Myocyte (in vitro differentiated cells): ENCODE measurements around the gene PKN3. TPM values are rescaled to one million over a fixed set of nuclear protein-coding genes. Genes with fewer than 3 reads are reported as not detected.

Source experiments
- DNase-seq: peaks from one replicate; pipeline ENCODE4 v3.0.0-alpha.2; 2012; ENCODE audit warnings: low read depth
- total RNA-seq: library from RNA; depleted of rRNA; stranded (reverse); fragments of >200 nt; gene quantifications from 2 replicates; pipeline ENCODE4 v1.2.3, GENCODE V29; 2014

PKN3 gene
- total RNA-seq, 1 donor from 2014 or later, result 2.0 TPM

GRCh38 chr9:128735373-128735772 is 33.1 kb downstream of the PKN3 start:
- peak; percentile 90 for DNase-seq

GRCh38 chr9:128742401-128742800 is 40.1 kb downstream of the PKN3 start:
- no peak for DNase-seq

GRCh38 chr9:128743421-128743820 is 41.1 kb downstream of the PKN3 start:
- DNase-seq, result no peak

- peak; percentile 77 for DNase-seq
These were observed 44.9 kb downstream of the PKN3 start for GRCh38 chr9:128747241-128747640.

GRCh38 chr9:128750926-128751595 is 48.8 kb downstream of the PKN3 start:
- no peak for DNase-seq

GRCh38 chr9:128753627-128754026 is 51.3 kb downstream of the PKN3 start:
- DNase-seq, result no peak

- no peak for DNase-seq
These were observed 55.3 kb downstream of the PKN3 start for GRCh38 chr9:128757602-128758001.

- peak; percentile 59 for DNase-seq
These were observed 60.6 kb downstream of the PKN3 start for GRCh38 chr9:128762671-128763449.

GRCh38 chr9:128764361-128764760 is 62.1 kb downstream of the PKN3 start:
- DNase-seq, result no peak

- DNase-seq, result no peak
These were observed 63.2 kb downstream of the PKN3 start for GRCh38 chr9:128765499-128765898.

- no peak for DNase-seq
These were observed 66.3 kb downstream of the PKN3 start for GRCh38 chr9:128768606-128769005.

Other genes starting within 250 kb of the PKN3 start
- gene ODF2, start 246.5 kb upstream of the PKN3 start, total RNA-seq, result 16.0 and 18.6 TPM in 2 replicates
- 28.3 and 28.4 TPM in 2 replicates for gene GLE1, start 197.8 kb upstream of the PKN3 start, total RNA-seq
- gene SPTAN1, start 149.9 kb upstream of the PKN3 start, total RNA-seq, result 519 and 564 TPM in 2 replicates
- 98.8 and 116 TPM in 2 replicates for gene DYNC2I2, start 45.7 kb upstream of the PKN3 start, total RNA-seq
- 382 and 394 TPM in 2 replicates for gene SET, start 13.3 kb upstream of the PKN3 start, total RNA-seq
- 18.9 and 28.7 TPM in 2 replicates for gene ZDHHC12, start 21.6 kb downstream of the PKN3 start, total RNA-seq
- 47.0 and 54.2 TPM in 2 replicates for gene ZER1, start 69.4 kb downstream of the PKN3 start, total RNA-seq
- 30.2 and 42.4 TPM in 2 replicates for gene TBC1D13, start 84.8 kb downstream of the PKN3 start, total RNA-seq
- gene ENDOG, start 116.0 kb downstream of the PKN3 start, total RNA-seq, result 83.0 and 95.6 TPM in 2 replicates
- 14.0 and 19.3 TPM in 2 replicates for gene SPOUT1, start 127.3 kb downstream of the PKN3 start, total RNA-seq
- 9.9 and 13.5 TPM in 2 replicates for gene KYAT1, start 179.4 kb downstream of the PKN3 start, total RNA-seq
- gene LRRC8A, start 179.6 kb downstream of the PKN3 start, total RNA-seq, result 35.3 and 51.9 TPM in 2 replicates
- 10.0 and 12.3 TPM in 2 replicates for gene PHYHD1, start 218.5 kb downstream of the PKN3 start, total RNA-seq
- 31.0 and 34.2 TPM in 2 replicates for gene DOLK, start 245.1 kb downstream of the PKN3 start, total RNA-seq
- gene NUP188, start 245.2 kb downstream of the PKN3 start, total RNA-seq, result 33.9 and 53.6 TPM in 2 replicates